HG02938 (cell line): ENCODE results near the gene RFX1.
"Not testable (repeated sequence)": the region's sequence is repeated elsewhere in the genome, so short reads cannot be mapped to it uniquely, and the experiment has no call there.

Source experiments
- ATAC-seq: cut with Tn5 transposase; IDR thresholded peaks from one replicate; pipeline ENCODE4 v1.9.1; 2021; ENCODE audit warnings: mild to moderate bottlenecking, moderate library complexity; ENCODE audit not compliant: unreplicated experiment

RFX1 gene

DNA sequence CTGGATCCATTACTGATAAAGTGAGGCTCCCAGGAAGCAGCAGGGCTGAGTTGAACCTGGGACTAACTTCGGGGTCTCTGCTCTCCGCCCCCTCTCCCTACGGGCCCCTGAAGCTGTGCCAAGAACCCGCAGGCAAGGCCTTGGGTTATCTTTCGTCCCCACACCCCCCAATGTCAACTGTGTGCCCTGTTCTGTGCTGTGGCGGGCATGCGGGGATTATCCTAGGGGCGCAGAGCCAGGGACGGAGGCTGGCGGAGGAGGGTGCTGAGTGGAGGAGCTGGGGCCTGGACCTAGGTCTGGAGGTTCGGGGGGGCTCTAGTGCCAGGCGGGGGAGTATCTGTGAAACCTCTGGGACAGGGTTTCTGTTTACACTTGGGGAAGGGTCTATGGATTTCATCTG, 26.4 kb downstream of the RFX1 start:
- ATAC-seq, result no peak

DNA sequence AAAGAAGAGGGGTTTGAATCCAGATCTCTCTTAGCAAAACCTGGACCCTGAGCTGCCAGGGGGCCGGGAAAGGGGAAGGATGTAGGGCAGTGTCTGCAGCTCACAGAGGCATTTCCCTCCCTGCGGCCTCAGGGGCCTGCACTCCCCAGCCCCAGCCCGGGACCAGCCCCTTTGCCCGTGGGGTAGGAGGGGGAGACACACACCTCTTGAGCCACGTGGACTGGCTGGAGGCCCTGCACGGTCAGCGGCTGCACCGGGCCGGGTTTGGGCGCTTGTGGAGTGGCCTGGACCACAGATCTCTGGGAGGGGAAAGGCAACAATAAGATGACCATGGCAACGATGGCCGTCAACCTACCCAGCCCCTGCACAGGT, 26.9 kb downstream of the RFX1 start:
- no peak for ATAC-seq

DNA sequence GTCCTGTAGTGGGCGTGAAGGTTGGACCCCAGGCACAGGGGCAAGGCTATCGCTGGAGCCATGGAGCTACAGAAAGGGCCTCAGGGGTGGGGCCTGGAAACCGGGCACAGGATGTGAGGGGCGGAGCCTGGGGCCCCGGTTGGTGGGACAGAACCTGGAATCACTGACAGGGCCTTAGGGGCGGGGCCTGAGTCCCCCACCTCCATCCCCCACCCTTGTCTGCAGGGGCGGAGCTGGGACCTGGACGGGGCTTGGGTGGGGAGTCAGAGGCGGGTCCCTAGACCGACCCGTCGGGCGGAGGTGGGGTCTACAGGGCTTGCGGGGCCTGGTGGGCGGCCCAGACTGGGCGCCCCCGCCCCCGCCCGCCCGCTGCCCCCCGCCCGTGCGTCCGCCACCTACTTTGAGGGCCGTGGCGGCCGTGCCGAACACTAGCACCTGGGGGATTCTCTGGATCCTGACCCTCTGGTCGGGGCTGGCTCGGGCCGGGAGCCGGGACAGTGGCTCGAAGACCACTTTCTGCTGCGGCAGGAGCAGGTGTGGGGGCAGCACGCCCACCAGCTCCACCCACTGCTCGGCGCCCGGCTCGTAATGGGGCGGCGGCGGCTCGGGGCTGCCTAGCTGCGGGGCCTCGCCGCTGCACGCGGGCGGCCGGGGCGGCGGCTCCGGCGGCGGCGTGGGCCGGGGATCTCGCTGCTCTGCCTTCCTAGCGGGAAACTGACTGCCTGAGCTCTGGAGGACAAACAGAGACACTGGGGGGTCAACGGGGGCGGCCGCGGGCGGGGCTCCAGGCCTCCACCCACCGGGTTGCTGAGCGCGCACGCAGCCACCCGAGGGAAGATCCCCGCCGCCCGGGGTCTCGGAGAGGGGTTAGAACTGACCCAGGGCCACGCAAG, 27.5 kb downstream of the RFX1 start:
- ATAC-seq, result no peak

DNA sequence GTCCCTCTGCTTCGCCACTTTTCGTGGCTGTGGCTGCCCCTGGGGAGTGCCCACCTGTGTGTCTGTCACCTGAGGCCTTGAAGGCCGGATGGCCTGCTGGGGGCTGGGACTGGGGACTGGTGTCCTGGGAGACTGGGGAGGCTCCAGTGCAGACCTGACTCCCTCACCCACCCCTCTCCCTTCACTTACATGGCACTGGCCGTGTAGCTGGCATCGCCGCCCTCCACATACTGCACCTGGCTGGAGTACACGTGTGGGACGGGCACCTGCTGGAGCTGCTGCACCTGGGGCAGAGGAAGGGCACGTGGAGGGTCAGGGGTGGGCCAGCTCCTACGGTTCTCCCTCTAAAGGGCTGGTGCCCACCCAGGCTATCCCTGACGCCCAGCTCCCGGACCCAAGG, 28.3 kb downstream of the RFX1 start:
- no peak for ATAC-seq

DNA sequence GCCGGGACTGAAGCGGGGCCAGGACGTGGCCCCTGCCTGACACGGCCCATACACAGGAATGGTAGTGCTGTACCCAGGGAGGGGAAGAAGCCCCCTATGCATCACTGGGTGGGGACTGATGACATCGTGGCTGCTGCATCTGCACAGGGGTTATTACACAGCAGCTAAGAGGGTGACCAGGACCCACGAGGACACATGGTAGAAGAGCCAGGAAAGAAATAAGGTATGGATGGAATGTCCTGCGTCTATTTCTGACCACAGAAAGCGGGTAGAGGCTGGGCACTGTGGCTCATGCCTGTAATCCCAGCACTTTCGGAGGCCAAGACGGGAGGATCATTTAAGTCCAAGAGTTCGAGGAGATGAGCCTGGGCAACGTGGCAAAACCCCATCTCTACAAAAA, 29.7 kb downstream of the RFX1 start:
- no peak for ATAC-seq

DNA sequence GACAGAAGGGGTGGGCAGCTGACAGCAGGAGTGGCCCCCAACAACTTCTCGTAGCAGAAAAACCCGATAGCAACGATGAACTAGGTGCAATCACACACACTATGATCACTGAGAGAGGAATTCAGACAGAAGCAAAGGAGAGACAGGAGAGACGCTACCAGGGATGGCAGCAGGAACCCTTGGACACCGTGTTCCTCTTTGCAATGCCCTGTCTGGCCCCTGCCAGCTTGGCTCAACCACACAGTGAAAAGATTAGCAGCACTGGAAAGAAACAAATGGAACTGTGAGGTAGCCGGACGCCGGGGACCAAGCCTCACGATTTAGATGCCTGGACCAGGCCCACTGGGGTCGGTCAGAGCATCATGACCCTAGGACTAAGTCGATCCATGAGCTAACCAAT, 30.2 kb downstream of the RFX1 start:
- ATAC-seq, result no peak

DNA sequence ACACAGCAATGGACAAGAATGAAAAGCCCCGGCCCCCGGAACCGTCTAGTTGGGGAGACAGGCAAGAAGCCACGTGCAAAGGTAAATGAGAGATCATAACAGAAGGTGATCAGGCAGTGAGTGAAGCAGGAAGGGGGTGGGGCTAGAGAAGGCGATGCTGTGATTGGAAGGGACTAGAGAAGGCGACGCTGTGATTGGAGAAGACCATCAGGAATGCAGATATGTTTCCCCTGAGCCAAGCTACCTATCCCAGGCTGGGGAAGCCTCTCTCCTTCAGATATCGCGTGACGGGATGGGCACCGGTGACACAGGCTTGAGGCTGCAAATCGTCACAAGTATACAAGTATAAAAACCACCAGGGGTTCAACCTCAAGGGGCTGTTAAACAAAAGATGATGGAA, 32.0 kb downstream of the RFX1 start:
- no peak for ATAC-seq

DNA sequence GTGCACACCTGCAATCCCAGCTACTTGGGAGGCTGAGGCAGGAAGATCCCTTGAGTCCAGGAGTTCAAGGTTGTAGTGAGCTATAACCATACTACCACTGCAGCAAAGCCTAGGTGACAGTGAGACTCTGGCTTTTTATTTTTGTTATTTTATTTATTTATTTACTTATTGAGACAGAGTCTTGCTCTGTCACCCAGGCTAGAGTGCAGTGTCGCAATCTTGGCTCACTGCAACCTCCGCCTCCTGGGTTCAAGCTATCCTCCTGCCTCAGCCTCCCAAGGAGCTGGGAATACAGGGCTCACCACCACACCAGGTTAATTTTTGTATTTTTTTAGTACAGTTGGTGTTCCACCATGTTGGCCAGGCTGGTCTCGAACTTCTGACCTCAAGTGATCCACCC, 32.6 kb downstream of the RFX1 start:
- not testable (repeated sequence) for ATAC-seq

DNA sequence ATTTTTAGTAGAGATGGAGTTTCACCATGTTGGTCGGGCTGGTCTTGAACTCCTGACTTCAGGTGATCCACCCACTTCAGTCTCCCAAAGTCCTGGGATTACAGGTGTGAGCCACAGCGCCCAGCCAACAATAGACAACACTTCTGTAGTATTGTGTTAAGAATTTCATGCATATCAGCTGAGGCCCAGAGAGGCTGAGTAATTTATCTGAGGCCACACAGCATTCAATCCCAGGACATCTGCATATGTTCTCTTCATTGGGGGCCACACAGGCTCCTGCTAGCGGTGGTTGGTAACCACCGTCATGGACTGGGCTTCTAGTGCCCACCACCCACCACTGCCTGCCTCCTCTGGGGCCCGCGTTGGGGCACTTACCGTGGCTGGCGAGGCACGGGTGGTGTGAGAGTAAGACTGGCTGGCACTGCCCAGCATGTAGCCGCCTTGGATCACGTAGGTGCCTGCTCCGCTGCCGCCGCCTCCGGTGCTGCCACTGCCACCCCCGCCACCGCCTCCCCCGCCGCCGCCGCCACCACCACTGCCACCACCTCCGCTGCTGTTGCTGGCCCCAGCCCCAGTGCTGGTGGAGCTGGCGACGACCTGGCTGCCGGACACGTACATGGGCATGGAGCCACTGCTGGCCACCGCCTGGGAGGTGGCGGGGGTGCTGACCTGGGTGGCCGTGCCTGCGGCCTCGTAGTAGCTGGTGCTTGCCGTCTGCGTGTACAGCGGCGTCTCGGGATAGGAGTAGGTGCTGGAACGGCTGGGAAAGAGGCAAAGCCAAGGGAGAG, 33.6 kb downstream of the RFX1 start:
- ATAC-seq, result no peak

DNA sequence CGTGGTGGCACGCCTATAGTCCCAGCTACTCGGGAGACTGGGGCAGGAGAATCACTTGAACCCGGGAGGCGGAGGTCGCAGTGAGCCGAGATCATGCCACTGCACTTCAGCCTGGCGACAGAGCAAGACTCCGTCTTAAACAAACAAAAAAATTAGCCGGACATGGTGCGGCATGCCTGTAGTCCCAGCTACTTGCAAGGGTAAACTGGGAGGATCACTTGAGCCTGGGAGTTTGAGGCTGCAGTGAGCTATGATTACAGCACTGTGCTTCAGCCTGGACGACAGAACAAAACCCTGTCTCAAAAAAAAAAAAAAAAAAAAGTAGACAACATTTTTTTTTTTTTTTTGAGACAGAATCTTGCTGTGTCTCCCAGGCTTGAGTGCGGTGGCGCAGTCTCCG, 34.3 kb downstream of the RFX1 start:
- not testable (repeated sequence) for ATAC-seq

DNA sequence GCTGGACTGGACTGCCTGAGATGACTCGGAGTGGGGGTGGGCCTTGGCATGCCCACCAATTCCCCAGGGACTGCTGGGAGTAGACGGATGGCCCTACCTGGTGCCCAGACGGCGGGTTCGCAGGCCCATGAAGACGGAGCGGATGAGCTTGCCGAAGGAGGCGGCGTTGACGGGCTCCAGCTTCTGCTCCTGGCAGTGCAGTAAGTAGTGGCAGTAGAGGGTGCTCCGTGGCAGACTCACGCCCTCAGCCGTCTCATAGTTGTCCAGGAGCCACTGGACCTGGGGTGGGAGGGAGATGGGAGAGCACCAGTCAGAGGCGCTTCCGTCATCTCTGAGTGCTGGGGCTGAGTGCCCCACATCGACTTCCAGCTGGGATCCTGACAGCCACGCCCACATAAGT, 36.2 kb downstream of the RFX1 start:
- no peak for ATAC-seq

DNA sequence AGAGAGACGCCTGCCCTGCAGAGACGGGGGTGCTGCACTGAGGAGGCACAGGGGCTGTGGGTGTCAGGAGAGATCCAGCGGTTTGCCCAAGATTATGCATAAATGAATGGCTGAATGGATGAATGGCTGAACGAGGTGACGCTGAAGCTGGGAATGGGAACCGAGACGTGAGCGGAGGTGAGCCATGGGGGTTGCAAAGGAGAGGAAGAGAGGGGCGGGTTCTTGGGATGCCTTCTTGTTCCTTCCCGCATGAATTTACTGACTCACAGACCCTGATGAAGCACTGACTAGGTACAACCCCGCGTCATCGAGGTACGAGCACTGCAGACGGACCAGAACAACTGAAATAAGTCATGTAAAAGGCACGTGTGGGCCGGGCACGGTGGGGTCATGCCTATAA, 37.1 kb downstream of the RFX1 start:
- no peak for ATAC-seq

DNA sequence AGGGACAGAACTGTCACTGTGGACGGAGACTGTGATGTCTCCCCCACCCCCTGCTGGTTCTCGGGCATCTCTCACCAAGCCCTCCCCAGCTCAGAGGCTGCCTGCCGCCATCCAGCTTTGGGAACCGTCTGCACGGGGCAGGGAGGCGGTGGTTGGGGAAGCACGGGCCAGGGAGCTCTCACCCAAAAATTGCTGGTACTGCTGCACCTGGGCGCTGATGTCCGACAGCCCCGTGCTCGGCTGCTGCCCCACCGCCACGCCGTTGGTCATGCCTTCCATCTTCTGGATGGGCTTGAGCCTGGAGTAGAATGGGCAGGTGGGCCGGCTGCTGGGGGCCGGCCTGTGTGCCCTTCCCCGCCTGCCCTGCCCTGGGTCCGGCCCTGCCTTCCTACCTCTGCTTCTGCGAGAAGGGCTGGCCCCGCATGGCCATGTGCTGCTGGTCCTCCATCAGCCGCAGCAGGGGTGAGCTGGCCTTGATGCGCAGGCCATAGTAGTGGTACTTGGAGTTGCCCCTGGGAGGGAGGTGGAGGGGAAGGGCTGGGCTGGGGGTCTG, 37.7 kb downstream of the RFX1 start:
- ATAC-seq, result no peak

DNA sequence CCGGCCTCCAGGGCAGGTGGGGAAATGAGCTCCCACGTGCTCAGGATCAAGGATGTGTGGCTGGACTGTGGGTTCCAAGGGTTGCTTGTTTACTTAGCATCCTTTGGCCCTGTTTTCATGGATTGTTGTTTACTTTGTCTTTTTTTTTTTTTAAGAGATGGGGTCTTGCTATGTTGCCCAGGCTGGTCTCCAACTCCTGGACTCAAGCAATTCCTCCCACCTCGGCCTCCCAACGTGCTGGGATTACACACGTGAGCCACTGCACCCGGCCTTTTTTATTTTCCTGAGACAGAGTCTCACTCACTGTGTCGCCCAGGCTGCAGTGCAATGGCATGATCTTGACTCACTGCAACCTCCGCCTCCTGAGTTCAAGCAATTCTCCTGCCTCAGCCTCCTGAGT, 38.9 kb downstream of the RFX1 start:
- not testable (repeated sequence) for ATAC-seq

DNA sequence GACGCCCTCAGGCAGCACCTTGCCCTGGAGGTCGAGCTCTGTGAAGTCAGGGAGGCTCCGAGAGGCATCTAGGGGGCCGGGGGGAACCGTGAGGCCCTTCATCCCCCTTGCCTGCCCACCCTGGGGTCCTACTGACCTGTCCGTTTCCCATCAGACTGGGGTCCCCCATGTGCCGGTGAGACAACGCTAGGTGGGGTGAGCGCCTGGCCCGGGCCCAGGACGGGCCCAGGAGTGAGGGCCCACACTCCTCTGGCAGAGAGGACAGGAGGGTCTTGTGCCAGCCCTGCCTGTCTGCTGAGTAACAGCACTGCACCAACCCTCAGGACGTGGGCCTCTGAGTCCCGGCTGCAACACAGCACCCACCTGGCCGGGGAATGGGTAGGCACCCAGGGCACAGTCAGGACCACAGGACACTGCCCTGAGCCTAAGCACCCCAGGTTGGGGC, 39.4 kb downstream of the RFX1 start:
- ATAC-seq, result no peak

DNA sequence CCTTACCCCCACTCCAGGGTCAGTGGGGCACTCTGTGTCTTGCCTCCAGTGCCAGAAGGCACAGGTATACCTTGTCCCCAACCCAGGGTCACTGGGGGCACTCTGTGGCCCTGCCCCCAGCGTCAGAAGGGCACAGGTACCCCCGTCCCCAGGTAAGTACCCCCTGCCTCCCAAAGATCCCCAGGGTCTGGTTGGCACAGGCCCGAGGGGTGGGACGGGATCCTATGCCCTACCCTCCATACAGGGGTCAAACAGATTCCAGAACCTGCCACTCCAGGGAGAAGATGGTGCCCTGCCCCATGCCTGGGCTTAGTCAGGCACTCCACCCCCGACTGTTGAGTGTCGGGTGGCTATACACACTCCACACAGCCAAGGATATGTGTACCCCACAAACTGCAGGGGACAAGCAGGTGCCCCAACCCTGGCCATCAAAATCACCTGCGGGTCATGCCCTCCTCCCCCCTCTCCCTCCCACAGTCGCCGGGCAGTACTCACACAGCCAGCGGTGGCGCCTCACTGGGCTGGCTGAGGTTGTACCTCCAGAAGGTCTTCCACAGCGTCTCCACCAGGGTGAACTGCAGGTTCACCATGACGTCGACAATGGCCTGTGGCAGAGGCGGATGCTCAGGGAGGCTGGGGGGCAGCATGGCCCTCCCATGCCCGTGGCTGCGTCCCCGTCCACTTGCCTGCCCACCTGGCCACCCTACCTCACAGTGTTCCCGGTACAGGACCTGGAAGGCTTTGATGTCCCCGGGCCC, 40.0 kb downstream of the RFX1 start:
- no peak for ATAC-seq

DNA sequence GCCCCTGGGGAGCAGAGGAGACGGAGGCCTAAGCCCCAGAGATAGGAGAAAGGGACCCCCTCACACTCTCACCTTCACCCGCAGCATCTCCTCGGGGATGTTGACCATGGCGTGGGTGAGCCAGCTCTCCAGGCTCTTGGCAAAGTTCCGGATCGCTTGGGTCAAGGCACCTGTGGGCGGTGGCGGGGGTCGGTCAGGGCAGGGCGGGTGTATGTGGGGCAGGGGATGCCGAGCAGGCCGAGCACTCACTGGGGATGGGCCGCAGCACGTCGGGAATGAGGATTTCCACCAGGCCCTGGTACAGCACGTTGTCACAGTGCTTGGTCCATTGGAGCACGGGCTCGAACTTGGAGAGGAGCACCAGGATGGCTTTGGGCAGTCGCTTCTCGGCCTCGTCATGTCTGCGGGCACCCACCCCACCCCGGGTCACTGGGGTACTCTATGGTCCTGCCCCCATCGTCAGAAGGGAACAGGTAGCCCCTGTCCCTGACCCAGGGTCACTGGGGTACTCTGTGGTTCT, 40.7 kb downstream of the RFX1 start:
- ATAC-seq, result no peak

DNA sequence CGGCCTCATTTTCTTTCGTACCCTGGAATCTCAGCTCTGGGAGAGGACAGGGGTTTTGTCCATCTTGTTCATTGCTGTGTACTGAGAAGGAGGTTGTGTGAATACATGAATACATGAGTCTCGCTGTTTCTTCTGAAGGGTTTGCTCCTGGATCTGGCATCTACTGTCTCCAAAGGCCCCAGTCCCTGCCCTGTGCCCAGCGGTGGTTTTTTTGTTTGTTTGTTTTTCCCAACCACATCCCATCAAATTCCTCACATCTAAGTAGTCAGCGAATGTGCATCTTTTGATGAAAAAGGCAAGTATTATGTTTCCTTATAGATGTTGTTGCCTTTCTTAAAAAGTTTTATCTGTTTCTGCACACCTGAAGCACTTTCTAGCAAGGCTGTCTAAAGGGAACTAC, 41.3 kb downstream of the RFX1 start:
- ATAC-seq, result no peak

DNA sequence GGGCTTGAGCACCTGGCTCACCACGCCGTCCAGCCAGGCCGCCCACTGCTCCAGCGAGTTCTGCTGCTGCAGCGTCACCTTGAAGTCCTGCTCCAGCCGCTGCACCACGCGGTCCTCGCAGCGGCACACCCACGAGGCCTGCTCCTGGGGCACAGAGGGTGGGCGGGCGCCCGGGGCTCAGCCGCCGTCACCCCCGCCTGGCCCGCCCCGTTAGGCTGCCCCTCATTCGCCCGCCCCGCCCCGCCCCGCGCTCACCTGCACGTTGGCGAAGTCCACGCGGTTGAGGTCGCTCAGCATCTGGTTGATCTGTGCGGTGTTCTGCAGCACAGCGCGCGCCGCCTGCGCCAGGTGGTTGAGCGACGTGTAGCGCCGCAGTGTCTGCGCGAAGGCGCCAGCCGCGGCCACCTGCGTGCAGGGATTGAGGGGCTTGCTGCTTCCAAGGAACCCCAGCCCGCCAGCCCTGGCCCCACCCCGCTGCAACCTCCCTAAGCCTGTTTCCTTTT, 42.5 kb downstream of the RFX1 start:
- ATAC-seq, result no peak

DNA sequence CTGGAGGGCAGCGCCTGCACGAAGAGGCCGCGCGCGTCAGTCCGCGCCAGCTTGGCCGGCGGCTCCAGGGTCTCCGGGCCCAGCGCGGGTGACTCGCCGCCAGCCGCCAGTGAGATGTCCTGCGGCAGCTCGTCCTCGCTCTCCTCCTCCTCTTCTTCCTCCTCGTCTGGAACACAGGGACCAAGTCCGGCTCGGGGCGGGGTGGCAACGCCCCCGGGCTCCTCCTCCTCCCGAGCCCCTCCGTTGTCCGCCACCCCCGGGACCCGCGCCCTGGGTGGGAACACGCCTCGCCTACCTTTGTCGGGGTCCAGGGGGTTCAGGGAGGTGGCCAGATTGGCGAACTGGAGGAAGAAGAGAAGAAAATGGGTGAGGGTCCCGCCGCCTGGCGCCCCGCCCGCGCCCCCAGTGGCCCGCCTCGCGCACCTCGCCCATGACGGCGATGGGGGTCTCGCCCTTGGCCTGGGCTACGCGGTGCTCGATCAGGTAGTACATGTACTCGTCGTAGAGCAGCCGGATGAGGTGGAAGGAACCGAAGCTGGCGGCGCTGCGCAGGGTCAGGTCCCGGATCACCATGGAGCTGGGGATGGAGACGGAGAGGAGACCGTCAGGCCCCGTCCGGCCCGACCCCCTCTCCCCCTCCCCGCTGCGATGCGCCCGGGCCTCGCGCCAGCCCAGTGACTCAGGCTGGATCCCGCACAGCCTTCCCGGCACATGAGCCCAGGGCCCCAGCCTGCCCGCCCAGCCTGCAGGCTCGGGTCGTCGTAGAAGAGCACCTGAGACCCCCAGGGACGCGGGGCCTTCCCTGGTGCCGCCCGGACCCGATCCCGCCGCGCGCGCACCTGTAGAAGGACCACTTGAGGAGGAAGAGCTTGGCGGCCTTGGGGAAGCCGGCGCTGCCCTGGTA, 43.2 kb downstream of the RFX1 start:
- ATAC-seq, result no peak
